Measurements from ENCODE around the gene CFAP46.

The CFAP46 gene

DNA sequence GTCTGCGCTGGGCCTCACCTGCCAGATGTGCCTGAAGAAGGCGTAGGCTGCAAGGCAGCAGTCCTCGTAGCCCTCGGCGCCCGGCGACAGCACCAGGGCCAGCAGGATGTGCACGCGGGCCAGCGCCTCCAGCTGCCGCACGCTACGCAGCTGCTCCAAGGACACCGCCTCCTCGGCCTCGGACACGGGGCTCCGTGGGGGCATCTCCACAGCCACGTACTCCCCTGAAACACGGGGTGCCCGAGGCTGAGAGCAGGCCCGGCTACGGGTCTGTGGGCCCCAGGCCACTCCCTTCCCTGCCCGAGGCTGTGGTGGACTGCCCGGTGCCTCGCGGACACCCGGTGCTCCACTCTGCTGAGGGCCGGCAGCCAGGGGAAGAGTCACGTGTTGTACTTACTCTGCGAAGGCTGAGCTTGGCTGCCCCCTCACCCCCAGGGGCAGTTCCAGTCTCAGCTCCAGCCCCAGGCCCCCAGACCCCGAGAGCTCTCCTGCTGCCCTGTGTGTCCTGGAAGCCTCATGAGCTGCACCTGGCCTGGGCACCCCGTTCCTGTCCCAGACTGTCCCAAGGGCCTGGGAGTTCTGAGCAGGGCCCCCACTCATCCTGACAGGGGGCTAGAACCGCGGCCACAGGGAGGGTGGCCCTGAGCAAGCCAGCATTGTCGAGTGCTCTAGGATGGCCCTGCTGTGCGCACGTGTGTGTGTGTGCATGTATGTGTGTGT is 62.8 kb downstream of the CFAP46 start:
- DNase-seq, result no peak

DNA sequence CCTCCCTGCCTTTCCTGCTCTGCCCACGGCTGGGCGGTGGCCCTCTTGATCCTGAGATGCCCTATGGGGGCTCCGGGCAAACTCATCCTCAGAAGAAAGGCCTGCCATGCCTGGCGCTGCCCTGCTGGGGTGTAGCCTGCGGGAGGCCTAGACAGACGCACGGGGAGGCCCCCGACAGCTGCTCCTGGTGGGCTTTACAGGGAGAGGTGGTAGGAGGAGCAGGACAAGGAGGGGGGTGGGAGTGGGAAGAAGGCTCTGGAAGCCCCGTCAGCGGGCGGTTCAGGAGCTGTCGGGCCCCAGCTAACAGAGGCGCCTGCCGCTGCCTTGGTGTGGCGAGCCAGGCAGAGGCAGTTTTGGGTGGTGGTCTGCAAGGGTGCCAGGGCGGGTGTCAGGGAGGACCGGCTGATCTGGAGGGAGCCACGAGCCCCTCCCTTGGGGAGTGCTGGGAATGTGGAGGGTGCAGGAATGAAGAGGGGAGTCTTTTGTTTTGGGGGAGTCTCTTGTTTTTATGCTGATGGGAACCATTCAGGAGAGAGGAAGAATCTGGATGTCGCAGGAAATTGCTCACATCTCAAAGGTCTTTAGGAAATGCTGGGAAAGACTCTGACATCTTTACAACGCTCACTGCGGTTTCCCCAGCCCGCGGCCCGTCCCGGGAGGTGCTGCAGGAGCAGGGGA is 63.5 kb downstream of the CFAP46 start:
- no peak for DNase-seq

GRCh38 chr10:132878091-132878729 is 64.2 kb downstream of the CFAP46 start:
- no peak for DNase-seq

- DNase-seq, result no peak
These were observed 64.9 kb downstream of the CFAP46 start for GRCh38 chr10:132877473-132877872.

GRCh38 chr10:132876993-132877431 is 65.4 kb downstream of the CFAP46 start:
- no peak for DNase-seq

- DNase-seq, result no peak
These were observed 66.1 kb downstream of the CFAP46 start for GRCh38 chr10:132876131-132876860.

DNA sequence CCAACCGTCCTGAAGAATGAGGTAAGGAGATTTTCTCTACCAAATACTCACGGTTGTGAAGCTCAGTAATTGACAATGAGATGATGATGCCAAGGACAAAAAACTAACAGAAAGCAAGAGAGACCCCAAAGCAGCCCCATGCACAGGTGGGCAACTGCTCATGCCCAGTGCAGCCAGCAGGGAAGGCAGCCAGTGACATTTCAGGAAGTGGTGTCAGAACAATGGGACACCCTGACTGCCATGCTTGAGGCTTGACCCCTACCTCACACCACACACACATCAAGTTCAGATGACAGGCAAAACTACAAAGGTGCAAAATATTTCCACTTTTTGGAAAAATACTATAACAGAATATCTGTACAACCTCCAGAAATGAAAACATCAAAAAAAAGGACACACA is 66.9 kb downstream of the CFAP46 start:
- DNase-seq, result no peak

DNA sequence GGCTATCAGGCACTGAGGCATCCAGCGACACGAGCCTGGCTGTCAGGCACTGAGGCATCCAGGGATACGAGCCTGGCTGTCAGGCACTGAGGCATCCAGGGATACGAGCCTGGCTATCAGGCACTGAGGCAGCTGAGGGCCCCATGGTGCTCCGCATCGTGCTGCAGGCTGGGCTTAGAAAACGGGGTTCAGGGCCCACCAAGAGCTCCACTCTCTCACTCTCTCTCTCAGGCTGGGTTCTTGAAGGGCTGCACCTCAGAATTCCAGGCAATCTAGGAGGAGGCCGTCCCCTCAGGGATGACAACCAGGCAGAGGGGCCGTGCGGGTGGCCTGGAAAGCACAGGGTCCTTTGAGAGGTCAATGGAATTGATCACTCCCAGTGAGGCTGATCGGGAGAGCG is 69.0 kb downstream of the CFAP46 start:
- DNase-seq, result no peak

DNA sequence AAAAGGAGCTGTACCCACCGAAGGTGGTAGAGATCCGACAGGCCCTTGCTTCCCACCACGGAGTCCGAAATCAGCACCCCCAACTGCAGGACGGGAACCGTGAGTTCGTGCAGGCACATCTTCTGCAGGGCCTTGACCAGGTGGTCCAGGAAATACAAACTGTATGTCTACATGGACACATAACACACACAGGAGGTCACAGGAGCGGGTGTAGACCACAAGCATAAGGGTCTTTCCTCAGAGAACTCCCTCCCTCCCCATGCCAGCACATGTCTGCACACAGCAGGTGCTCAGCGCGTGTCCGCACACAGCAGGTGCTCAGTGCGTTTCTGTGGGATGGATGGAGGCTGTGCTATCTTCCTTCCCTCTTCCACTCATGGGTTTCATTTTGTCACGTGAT is 69.7 kb downstream of the CFAP46 start:
- DNase-seq, result no peak

GRCh38 chr10:132870426-132870825 is 71.9 kb downstream of the CFAP46 start:
- no peak for DNase-seq

- DNase-seq, result no peak
These were observed 72.7 kb downstream of the CFAP46 start for GRCh38 chr10:132869621-132870020.

DNA sequence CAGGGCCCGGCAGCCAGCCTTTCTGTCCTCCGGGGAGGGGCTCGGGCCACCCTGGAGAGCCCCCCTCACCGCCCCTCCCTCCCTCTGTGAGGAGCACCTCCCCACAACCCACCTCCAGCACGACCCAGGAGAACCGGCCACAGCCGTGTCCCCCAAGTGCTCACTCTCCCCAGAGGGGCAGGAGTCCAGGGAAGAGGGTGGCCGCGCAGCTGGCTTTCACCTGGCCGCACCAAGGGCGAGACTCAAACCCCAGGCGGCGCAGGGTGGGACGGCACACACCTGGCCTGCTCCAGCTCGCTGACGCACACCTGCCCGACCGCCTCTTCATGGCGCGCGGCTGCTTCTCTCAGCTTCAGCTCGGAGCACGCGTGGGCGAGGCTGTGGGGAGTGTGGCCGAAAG is 73.4 kb downstream of the CFAP46 start:
- DNase-seq, result no peak

- DNase-seq, result no peak
These were observed 74.3 kb downstream of the CFAP46 start for GRCh38 chr10:132867801-132868644.

GRCh38 chr10:132866601-132867381 is 75.6 kb downstream of the CFAP46 start:
- no peak for DNase-seq

- DNase-seq, result no peak
These were observed 76.3 kb downstream of the CFAP46 start for GRCh38 chr10:132865851-132866600.

GRCh38 chr10:132865171-132865631 is 77.2 kb downstream of the CFAP46 start:
- DNase-seq, result no peak

DNA sequence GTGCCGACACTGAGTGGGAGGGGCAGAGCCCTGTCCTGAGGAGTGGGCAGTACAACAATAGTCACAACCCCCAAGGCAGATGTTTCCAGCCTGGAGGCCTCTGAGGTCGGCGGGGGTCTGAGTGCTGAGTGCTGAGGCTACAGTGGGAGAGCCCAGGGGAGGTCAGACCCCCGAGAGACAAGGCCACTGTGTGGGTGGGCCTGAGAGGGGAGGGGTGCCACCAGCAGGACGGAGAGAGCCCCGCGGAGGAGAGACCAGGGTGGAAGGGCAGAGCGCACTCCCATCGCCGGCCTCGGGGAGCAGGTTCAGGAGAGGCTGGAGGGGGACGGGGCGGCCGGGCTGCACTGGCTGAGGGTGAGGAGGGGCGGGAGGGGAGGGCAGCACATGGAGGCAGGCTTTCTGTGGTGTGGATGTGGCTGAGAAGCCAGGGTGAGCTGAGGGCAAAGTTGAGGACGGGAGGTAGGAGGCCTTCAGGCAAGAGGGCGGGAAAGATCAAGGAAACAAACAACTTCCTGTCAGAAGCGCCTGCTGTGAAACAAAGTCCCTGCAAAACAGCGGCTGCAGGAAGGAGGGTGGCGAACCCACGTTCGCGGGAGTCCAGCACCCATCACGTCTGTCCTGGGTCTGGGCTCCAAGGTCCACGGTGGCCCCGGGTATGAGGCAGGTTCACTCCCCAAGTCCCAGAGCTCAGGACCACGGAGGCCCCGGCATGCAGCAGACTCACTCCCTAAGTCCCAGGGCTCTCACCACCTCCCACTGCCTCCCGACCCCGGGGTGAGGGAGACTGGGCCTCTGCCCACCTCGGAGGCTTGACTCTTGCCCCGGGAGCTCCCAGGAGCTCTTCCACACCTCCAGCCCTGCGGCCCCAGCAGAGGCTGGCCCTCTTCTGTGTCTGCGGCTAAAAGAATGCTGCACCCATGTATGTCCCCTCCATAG is 79.6 kb downstream of the CFAP46 start:
- DNase-seq, result no peak

- DNase-seq, result no peak
These were observed 80.4 kb downstream of the CFAP46 start for GRCh38 chr10:132861884-132862461.

- DNase-seq, result no peak
These were observed 81.2 kb downstream of the CFAP46 start for GRCh38 chr10:132861116-132861691.
